ENCODE data around the gene AKIRIN2.

DNA sequence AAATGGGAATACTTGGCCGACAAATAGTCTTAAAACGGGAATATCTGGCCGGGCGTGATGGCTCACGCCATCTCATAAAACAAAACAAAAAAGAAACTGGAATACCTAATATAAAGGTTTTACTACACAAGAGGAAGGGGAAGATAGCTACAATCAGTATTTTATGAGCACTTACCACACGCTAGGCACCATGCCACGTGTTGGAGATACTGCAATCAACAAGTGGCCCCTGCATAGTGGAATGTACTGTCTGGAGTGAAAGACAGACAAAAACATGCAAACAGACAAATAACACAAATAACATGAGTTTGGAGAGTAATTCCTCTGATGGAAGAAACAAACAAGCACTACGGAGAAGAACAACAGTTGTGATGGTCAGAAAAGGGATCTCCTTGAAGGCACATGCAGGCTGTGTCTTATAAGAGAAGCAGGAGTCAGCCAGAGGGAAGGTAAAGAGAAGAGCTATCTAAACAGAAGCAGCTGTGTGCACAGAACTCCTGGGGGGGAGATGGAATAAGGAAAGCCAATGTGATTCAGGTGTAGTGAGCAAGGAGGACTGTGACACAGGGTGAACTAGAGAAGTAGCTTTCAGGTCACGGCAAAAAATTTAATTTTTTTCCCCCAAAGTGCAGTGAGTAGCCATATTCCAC is 39.1 kb upstream of the AKIRIN2 start:
- TF ChIP-seq, protein P1, sequence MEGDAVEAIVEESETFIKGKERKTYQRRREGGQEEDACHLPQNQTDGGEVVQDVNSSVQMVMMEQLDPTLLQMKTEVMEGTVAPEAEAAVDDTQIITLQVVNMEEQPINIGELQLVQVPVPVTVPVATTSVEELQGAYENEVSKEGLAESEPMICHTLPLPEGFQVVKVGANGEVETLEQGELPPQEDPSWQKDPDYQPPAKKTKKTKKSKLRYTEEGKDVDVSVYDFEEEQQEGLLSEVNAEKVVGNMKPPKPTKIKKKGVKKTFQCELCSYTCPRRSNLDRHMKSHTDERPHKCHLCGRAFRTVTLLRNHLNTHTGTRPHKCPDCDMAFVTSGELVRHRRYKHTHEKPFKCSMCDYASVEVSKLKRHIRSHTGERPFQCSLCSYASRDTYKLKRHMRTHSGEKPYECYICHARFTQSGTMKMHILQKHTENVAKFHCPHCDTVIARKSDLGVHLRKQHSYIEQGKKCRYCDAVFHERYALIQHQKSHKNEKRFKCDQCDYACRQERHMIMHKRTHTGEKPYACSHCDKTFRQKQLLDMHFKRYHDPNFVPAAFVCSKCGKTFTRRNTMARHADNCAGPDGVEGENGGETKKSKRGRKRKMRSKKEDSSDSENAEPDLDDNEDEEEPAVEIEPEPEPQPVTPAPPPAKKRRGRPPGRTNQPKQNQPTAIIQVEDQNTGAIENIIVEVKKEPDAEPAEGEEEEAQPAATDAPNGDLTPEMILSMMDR (optimal IDR thresholded peaks at IDR 0.05 in 1 of 3, IDR thresholded peaks at IDR 0.05 in 1 of 3, conservative IDR thresholded peaks at IDR 0.05 in 1 of 3; ENCODE audit: extremely low read depth in 1 of 3, insufficient read depth in 2 of 3, low read length in 3 of 3): no peak
- no peak for TF ChIP-seq EZH2 (IDR thresholded peaks at IDR 0.05; ENCODE audit: low read length)

Data from keratinocyte (primary cell).